SH-SY5Y (cell line): ENCODE results near the gene ABCC2.

Experiments used
- GATA2 ChIP-seq: IDR thresholded peaks from 2 replicates; pipeline ENCODE4 v1.6.1; 2011; ENCODE audit warnings: mild to moderate bottlenecking, low read depth, low read length
- GATA3 ChIP-seq: IDR thresholded peaks from 2 replicates; pipeline ENCODE4 v1.6.1; 2011; ENCODE audit warnings: low read depth, mild to moderate bottlenecking, low read length, moderate library complexity

DNA sequence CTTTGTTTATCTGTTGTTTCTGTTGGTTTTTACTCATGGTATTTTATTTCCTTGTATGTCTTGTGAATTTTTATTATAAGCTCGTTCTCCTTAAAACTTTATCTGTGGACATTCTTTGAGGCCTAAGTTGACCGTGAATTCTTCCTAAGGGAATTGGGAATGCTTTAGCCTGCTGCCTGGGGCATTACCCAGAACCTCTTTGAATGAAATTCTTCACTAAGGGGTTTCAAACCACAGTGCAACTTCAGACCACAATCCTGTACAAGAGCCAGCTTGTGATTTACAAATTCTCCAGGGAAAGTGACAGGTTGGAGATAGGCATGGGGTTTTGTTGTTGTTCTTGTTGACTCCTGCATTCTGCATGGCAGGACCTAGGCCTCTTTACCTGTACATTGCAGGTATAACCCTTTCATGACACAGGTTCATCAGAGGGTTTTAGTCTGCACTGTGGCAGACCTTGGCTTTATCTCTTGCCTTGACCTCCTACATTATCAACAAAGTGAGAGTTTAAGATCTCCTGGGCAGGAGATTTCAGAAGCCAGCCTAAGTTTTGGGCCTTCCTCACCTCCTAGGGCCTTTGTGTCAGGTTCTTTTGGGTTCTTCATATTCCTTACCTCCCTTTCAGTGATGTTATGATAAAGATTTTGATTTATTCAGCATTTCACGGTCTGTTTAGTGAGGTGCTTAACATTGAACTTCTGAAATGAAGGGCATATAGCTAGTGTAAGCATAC lies 70.2 kb downstream of the ABCC2 start:
- no peak for TF ChIP-seq GATA2
- no peak for TF ChIP-seq GATA3
